HCEC 1CT (cell line): ENCODE measurements around the gene KCTD16.

ENCODE experiments used
- DNase-seq: peaks from one replicate; pipeline ENCODE4 v3.0.0-alpha.2; 2017

The KCTD16 gene

GRCh38 chr5:144352330-144352729, 181.7 kb downstream of the KCTD16 start:
- no peak for DNase-seq

GRCh38 chr5:144352732-144353317, 182.2 kb downstream of the KCTD16 start:
- no peak for DNase-seq

GRCh38 chr5:144356489-144356888, 185.8 kb downstream of the KCTD16 start:
- no peak for DNase-seq

GRCh38 chr5:144361406-144361805, 190.7 kb downstream of the KCTD16 start:
- DNase-seq = peak; percentile 48

- no peak for DNase-seq
Measured at GRCh38 chr5:144365885-144366284, 195.2 kb downstream of the KCTD16 start.

- DNase-seq = no peak
Measured at GRCh38 chr5:144367991-144368390, 197.3 kb downstream of the KCTD16 start.

- peak; percentile 60 for DNase-seq
Measured at GRCh38 chr5:144368556-144368955, 197.9 kb downstream of the KCTD16 start.

- no peak for DNase-seq
Measured at GRCh38 chr5:144369006-144369405, 198.3 kb downstream of the KCTD16 start.

- DNase-seq = no peak
Measured at GRCh38 chr5:144370273-144370672, 199.6 kb downstream of the KCTD16 start.

- DNase-seq = no peak
Measured at GRCh38 chr5:144374637-144375036, 204.0 kb downstream of the KCTD16 start.

GRCh38 chr5:144377207-144377606, 206.5 kb downstream of the KCTD16 start:
- DNase-seq = no peak

GRCh38 chr5:144378681-144379080, 208.0 kb downstream of the KCTD16 start:
- DNase-seq = no peak

GRCh38 chr5:144385597-144385996, 214.9 kb downstream of the KCTD16 start:
- no peak for DNase-seq

GRCh38 chr5:144386315-144386714, 215.6 kb downstream of the KCTD16 start:
- no peak for DNase-seq

- DNase-seq = peak; percentile 19
Measured at GRCh38 chr5:144390133-144390532, 219.5 kb downstream of the KCTD16 start.

- DNase-seq = no peak
Measured at GRCh38 chr5:144391044-144391443, 220.4 kb downstream of the KCTD16 start.

GRCh38 chr5:144393641-144394435, 223.2 kb downstream of the KCTD16 start:
- no peak for DNase-seq

- no peak for DNase-seq
Measured at GRCh38 chr5:144395704-144396103, 225.0 kb downstream of the KCTD16 start.

GRCh38 chr5:144403058-144403457, 232.4 kb downstream of the KCTD16 start:
- DNase-seq = no peak

- DNase-seq = no peak
Measured at GRCh38 chr5:144403817-144404420, 233.2 kb downstream of the KCTD16 start.

- DNase-seq = no peak
Measured at GRCh38 chr5:144404672-144405071, 234.0 kb downstream of the KCTD16 start.

GRCh38 chr5:144405991-144406390, 235.3 kb downstream of the KCTD16 start:
- DNase-seq = no peak

- no peak for DNase-seq
Measured at GRCh38 chr5:144406442-144406841, 235.8 kb downstream of the KCTD16 start.
